HG02610 (cell line): Measurements from ENCODE around the gene LIMCH1.

Experiments
- ATAC-seq: cut with Tn5 transposase; IDR thresholded peaks from one replicate; pipeline ENCODE4 v1.9.1; 2021; ENCODE audit warnings: mild to moderate bottlenecking, moderate library complexity; ENCODE audit not compliant: unreplicated experiment

The LIMCH1 gene

GRCh38 chr4:41528512-41529205, 9.3 kb upstream of the LIMCH1 start:
- ATAC-seq: no peak

- ATAC-seq: no peak
Observed at GRCh38 chr4:41530741-41531140, 7.2 kb upstream of the LIMCH1 start.

GRCh38 chr4:41532336-41532735, 5.6 kb upstream of the LIMCH1 start:
- ATAC-seq: no peak

GRCh38 chr4:41532882-41533281, 5.1 kb upstream of the LIMCH1 start:
- no peak for ATAC-seq

- no peak for ATAC-seq
Observed at GRCh38 chr4:41533680-41534079, 4.3 kb upstream of the LIMCH1 start.

GRCh38 chr4:41534404-41534803, 3.6 kb upstream of the LIMCH1 start:
- no peak for ATAC-seq

- ATAC-seq: no peak
Observed at GRCh38 chr4:41535911-41536371, 2.0 kb upstream of the LIMCH1 start.

- ATAC-seq: no peak
Observed at GRCh38 chr4:41537292-41537890, 566 bp upstream of the LIMCH1 start.

- ATAC-seq: no peak
Observed at GRCh38 chr4:41538887-41539498, 1.0 kb downstream of the LIMCH1 start.

- no peak for ATAC-seq
Observed at GRCh38 chr4:41539711-41540110, 1.8 kb downstream of the LIMCH1 start.

GRCh38 chr4:41540687-41541086, 2.7 kb downstream of the LIMCH1 start:
- ATAC-seq: no peak

GRCh38 chr4:41541687-41542094, 3.7 kb downstream of the LIMCH1 start:
- no peak for ATAC-seq

- no peak for ATAC-seq
Observed at GRCh38 chr4:41542526-41543275, 4.7 kb downstream of the LIMCH1 start.

- ATAC-seq: no peak
Observed at GRCh38 chr4:41545238-41545637, 7.3 kb downstream of the LIMCH1 start.

- ATAC-seq: no peak
Observed at GRCh38 chr4:41546638-41547037, 8.7 kb downstream of the LIMCH1 start.

- ATAC-seq: no peak
Observed at GRCh38 chr4:41548305-41548880, 10.4 kb downstream of the LIMCH1 start.

GRCh38 chr4:41549478-41549877, 11.5 kb downstream of the LIMCH1 start:
- ATAC-seq: no peak

GRCh38 chr4:41550308-41550707, 12.4 kb downstream of the LIMCH1 start:
- no peak for ATAC-seq

- no peak for ATAC-seq
Observed at GRCh38 chr4:41551536-41551935, 13.6 kb downstream of the LIMCH1 start.

GRCh38 chr4:41554905-41555304, 16.9 kb downstream of the LIMCH1 start:
- ATAC-seq: no peak

GRCh38 chr4:41556526-41556925, 18.6 kb downstream of the LIMCH1 start:
- ATAC-seq: no peak
